HuH-7.5 (cell line): ENCODE results near the gene ESPNL.
"Not testable (repeated sequence)": the region's sequence is repeated elsewhere in the genome, so short reads cannot be mapped to it uniquely, and the experiment has no call there.

Experiments
- DNase-seq: peaks from one replicate; pipeline ENCODE4 v3.0.0; 2011; ENCODE audit warnings: low spot score

The ESPNL gene, protein sequence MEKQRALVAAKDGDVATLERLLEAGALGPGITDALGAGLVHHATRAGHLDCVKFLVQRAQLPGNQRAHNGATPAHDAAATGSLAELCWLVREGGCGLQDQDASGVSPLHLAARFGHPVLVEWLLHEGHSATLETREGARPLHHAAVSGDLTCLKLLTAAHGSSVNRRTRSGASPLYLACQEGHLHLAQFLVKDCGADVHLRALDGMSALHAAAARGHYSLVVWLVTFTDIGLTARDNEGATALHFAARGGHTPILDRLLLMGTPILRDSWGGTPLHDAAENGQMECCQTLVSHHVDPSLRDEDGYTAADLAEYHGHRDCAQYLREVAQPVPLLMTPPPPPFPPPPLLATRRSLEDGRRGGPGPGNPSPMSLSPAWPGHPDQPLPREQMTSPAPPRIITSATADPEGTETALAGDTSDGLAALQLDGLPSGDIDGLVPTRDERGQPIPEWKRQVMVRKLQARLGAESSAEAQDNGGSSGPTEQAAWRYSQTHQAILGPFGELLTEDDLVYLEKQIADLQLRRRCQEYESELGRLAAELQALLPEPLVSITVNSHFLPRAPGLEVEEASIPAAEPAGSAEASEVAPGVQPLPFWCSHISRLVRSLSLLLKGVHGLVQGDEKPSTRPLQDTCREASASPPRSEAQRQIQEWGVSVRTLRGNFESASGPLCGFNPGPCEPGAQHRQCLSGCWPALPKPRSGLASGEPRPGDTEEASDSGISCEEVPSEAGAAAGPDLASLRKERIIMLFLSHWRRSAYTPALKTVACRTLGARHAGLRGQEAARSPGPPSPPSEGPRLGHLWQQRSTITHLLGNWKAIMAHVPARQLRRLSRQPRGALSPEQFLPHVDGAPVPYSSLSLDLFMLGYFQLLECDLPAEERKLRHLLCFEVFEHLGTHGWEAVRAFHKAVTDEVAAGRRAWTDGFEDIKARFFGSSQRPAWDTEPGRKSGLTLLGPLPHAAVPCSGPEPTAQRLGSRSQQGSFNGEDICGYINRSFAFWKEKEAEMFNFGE

GRCh38 chr2:238100049-238100820, at the start of gene ESPNL:
TSS of gene ESPNL (plus strand) at chr2:238100340. CDS start at chr2:238100420, 80 bp downstream.
- DNase-seq = no peak

GRCh38 chr2:238053191-238053776, 46.9 kb upstream of the ESPNL start:
- no peak for DNase-seq

- DNase-seq = no peak
Measured at GRCh38 chr2:238055841-238056240, 44.3 kb upstream of the ESPNL start.

DNA sequence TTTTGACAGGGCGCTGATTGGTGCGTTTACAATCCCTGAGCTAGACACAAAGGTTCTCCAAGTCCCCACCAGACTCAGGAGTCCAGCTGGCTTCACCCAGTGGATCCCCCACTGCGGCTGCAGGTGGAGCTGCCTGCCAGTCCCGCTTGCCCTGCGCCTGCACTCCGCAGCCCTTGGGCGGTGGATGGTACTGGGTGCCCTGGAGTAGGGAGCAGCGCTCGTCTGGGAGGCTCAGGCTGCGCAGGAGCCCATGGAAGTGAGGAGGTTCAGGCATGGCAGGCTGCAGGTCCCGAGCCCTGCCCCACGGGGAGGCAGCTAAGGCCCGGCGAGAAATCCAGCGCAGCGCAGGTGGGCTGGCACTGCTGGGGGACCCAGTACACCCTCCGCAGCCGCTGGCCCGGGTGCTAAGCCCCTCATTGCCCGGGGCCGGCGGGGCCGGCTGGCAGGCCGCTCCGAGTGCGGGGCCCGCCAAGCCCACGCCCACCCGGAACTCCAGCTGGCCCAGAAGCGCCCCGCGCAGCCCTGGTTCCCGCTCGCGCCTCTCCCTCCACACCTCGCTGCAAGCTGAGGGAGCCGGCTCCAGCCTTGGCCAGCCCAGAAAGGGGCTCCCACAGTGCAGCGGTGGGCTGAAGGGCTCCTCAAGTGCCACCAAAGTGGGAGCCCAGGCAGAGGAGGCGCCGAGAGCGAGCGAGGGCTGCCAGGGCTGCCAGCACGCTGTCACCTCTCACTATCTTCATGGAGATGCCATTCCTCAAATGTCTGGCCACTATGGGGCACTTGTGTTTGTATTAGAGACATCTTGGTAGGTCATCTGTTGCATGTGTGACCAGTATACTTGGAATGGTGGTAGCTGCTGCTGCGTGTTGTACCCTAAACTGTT, 42.2 kb upstream of the ESPNL start:
- DNase-seq = not testable (repeated sequence)

DNA sequence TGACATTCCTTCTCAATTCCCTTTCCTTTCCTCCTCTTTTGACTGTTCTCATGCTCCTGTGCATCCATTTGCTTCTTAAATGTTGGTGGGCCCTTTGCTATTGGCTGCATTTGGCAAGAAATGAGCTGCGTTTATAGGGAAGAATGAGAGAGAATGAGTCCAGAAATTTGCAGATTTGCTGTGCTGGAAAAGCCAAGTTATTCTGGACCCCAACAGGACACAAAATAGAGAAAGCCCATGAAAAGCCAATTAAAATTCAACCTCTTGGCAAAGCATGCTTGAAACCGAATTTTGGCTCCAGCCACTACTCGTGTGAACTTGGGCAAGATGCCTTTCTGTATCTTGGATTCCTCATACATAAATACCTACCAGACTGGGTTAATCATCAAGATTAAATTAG, 40.6 kb upstream of the ESPNL start:
- DNase-seq = no peak

GRCh38 chr2:238060096-238060541, 40.0 kb upstream of the ESPNL start:
- peak; percentile 46 for DNase-seq

DNA sequence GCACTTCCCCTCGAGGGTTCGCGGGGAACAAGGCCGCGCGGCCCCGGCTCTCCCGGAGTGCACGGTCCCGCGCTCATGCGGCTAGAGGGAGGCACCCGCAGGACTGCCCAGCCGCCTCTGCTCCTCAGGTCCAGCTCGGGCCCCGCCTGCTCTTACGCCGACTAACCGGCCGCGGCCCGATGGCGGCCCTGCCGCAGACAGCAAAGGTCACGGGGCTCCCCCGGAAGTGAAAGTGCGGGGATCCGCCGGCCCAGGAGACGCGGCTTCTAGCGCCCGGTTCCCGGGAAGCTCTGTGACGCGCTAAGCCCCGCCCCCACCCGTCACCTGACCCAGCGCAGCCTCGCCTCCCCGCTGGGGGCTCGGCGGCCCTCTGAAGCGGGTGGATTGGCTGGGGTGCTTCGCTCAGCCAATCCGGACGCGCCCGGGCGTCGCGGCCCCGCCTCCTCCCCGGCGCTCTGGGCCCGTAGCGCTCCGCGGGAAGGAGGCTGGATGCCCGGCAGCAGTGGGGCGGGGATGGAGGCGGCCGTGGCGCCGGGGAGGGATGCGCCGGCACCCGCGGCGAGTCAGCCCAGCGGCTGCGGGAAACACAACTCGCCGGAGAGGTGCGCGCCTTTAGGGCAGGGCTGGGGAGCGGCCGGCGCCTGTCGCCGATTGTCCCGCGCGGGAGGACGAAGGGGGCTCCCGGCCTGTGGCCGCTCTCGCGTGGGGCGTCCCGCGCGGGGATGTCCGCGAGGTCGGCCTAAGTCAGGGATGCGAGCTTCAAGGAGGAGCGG, 39.4 kb upstream of the ESPNL start, which contains the start of gene SCLY:
Gene SCLY (plus strand): TSS at position 460 of the 773 bp plus-strand sequence. CDS start 54 bp downstream, at position 514.
- DNase-seq = peak; percentile 99

DNA sequence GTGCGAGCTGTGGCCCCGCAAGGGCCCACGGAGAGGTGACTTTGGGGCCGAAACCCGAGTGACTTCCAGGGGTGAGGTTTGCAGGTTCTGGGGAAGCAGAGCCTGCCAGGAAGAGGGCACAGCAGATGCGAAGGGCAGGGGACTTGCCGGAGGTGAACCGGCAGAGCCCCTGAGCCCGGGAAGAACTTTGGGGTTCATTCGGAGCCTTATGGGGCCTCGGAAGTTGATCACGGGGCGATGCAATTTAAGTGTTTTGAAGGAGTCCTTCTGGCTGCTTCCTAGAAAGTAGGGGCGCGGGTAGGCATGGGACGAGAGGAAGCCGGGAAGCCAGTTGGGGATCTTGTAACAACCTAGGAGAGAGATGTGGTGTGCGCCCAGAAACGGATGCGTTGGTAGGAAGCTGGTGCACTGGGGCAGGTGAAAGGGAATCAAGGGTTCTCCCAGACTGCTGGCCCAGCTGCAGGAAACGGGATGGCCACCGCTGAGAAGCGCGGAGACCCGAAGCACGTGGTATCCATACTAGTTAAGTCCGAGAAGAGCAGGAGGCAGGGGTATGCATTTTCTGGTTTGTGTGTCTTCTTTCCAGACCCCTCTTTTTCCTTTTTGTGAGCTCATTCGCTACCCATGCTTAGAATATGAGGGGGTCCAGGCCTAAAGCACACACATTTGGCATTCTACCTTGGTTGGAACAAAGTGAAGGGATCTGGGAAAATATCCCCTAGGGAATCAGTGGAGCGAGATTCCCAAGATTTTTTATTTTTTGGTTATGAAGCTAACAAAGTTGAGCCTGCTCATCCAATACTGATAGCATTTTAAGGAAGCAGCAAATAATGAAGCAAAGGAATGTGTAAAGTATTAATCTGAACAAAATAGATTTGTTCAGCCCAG, 38.6 kb upstream of the ESPNL start:
- peak; percentile 46 for DNase-seq

DNA sequence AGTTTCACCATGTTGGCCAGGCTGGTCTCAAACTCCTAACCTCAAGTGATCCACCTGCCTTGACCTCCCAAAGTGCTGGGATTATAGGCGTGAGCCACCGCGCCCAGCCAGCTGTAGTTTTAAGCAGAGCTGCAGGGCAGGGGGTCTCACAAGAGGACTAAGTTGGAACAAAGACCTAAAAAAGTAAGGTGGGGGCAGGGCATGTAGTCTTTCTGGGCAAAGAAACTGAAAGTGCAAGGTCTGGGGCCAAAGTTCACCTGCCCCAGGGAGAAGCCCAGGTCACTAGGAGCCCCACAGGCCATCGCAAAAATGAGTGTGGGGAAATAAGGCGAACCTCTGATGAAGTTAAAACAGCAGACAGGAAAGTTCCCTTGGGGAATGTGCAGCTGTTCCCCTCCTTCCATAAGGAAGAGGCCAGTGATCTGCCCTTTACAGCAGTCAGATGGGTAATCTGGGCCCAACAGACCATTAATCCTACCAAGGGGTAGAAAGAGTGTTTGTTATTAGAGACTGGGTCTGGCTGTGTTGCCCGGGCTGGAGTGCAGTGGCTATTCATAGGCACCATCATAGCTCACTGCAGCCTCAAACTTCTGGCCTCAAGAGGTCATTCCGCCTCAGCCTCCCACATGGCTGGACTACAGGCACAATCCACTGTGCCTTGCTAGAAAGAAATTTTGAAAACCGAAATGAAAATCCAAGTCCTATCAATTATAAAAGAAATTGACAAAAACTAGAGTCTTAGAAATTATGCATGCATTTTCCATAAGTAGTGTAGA, 36.5 kb upstream of the ESPNL start:
- no peak for DNase-seq

DNA sequence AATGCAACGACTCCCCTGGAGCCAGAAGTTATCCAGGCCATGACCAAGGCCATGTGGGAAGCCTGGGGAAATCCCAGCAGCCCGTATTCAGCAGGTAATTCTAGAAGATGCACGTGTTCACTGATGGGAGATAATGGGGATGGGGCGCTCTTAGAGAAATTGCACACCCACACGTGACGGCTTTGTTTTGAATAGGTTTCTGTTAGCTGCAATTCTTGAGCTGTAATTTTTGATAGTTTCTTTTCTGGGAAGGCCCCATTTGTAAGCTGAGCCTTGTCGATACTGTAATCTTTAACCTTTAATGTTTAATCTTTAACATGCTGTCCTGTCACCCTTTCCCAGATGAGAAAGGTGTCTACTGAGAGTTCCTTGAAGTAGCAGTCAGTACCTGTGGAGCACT, 35.8 kb upstream of the ESPNL start:
- no peak for DNase-seq

DNA sequence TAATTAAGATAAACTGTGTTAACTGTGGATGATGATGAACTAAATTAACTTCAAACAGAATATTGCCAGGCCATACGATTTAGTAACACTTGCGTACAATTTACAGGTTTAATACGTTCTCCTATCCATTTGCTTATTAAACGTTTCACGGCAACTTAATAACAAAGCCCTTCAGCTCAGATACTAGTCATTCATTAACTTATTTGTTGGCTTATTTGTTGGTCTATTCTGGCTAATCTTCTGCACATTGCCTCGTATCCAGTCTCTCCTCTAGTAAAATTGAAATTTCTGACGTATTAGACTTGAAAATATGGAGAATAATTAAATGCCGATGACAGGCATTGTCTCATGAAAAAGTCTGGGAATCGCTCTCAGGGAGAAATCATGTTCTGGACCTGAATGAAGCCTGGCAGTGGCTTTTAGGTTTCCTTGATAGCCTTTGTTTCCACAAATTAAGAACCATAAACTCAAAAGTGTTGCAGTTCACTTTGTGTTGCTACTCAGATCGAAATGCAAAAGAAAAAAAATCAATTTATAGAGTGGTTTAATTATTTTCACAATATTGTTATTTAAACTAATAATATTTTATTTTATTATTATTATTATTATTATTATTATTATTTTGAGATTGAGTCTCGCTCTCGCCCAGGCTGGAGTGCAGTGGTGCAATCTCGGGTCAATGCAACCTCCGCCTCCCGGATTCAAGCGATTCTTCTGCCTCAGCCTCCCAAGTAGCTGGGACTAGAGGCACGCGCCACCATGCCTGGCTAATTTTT, 34.9 kb upstream of the ESPNL start:
- no peak for DNase-seq

DNA sequence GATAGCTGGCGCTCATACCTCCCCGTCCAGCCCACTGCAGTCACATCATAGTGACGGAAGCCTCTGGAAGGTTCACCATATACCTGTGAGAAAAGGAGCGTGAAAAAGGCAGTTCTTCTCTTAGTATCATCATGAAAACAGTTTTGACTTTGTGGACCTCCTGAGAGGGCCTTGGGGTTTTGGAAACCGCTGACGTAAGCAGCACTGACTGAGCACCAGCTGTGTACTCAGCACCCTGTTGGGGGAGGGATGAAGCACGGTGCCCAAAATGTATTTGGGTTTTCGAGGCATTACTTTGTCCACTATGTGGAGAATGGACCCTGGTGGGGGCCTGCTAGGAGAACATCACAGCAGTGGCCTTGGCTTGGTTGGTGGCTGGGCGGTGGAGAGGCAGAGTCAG, 33.9 kb upstream of the ESPNL start:
- no peak for DNase-seq

GRCh38 chr2:238066718-238067117, 33.4 kb upstream of the ESPNL start:
- DNase-seq = not testable (repeated sequence)

DNA sequence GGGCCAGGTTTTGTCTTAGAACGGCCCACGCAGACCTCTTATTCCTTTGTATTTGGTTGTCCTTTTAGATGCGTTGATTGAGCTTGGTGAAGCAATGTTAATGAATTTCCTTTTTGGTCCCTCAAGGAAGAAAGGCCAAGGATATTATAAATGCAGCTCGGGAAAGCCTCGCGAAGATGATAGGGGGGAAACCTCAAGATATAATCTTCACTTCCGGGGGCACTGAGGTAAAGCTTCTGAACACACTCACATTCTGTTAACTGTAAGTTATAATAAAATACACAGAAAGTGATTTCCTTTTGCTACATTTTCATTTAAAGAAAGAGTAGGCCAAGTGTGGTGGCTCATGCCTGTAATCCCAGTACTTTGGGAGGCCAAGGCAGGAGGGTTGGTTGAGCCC, 32.2 kb upstream of the ESPNL start:
- DNase-seq = no peak

GRCh38 chr2:238069021-238069709, 31.0 kb upstream of the ESPNL start:
- DNase-seq = no peak

- DNase-seq = no peak
Measured at GRCh38 chr2:238069877-238070276, 30.3 kb upstream of the ESPNL start.
